ENCODE data around the gene QRICH1. TPM values are rescaled to one million over a fixed set of nuclear protein-coding genes. Genes with fewer than 3 reads are reported as not detected.

QRICH1 gene
- total and polyA plus RNA-seq, 2 of the 13 experiments (the other 11 are each of a cell fraction or from before 2014, with no cell fraction given): 52.6 to 102 TPM

DNA sequence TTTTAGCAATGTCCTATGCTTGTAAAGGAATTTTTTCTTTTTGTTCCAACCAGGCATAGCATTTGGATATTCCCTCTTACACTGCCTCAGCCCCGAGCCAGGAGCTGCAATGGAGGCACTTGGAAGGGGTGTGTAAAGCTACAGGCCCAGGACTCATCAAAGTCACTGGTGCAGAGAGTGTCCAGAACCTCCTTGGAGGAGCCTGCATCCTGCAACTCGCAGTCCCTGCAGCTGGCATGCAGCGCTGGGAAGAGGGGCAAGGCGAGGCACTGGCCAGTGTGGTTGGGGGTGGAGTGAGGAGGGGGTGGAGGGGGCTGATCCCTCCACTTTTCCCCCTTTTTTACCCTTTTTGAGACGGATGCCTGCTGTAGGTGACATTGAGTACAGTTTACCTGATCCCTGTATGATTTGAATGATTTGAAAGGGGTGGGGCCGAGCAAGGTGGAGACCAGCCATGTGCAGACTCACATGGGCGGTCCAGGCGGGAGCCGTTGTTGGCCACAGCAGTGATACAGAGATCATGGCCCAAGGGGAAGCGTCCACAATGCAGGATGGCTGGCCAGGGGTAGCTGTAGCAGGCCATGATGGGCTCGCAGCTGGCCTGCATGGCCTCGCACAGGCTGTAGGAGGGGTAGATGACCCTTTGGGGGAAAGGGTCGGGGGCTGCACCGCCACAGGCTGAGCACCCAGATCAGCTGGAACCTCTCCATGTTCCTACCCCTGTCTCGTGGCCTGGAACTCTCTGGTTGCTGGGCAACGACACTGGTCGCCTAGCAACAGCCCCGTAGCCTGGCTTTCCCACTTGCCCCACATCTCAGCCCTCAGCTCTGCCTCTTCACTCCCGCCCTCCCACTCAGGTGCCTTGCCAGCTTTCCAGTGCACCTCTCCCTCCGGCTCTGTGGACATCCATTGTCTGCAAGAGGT lies 95.9 kb downstream of the QRICH1 start:
- Histone ChIP-seq H3K4me2 (ENCODE audit: low read depth, low read length) (peak overlapping the region; percentile 59), H2AFZ (ENCODE audit: low read length) (no peak overlapping the region), H3K36me3 (replicated peaks in 1 of 2; ENCODE audit: control insufficient read depth in 1 of 2, insufficient read depth in 2 of 2, low read length in 2 of 2) (no peaks in the 10 kb centered on the region), H3K79me2 (ENCODE audit: insufficient read depth, low read length) (no peaks in the 10 kb centered on the region), H3K4me3 (replicated peaks in 1 of 3; ENCODE audit: insufficient read depth in 1 of 3, low read depth in 2 of 3, low read length in 3 of 3) (peak overlapping the region in 1 of 3 experiments; percentile 22; a peak in 1 of 6 replicates), H3K27ac (ENCODE audit: extremely low read length, insufficient read depth, low read length) (no peak overlapping the region), H3K9me3 (ENCODE audit: low read length) (no peaks in the 10 kb centered on the region), H4K20me1 (ENCODE audit: insufficient read depth, low read length) (no peaks in the 10 kb centered on the region), H3K27me3 (ENCODE audit: control insufficient read depth in 1 of 2, insufficient read depth in 2 of 2, low read length in 2 of 2) (no peaks in the 10 kb centered on the region), H3K4me1 (ENCODE audit: insufficient read depth, low read length) (peaks cover 61% of the 10 kb centered on the region), H3K9ac (ENCODE audit: insufficient read depth, low read depth, low read length) (no peak overlapping the region)
- DNase-seq (ENCODE audit: low spot score) (no peak), FAIRE-seq (no peak), ATAC-seq (peak; percentile 13)
- WGBS (ENCODE audit: low lambda C conversion rate): 32% methylated on average over 13 of the region's 20 CpGs
- in situ Hi-C loops (cut with HindIII; ENCODE audit: extremely low pct_ligation_motif_present, low pct_unique_long_range_greater_than_20kb) (no loop called here), intact Hi-C loops (cut with micrococcal nuclease; ENCODE audit: unreplicated experiment) (no loop called here)
- no peak for TF ChIP-seq MZF1 (CRISPR knock-in tag; IDR thresholded peaks at IDR 0.05; ENCODE audit: borderline replicate concordance)
- TF ChIP-seq YEATS4 (CRISPR knock-in tag; IDR thresholded peaks at IDR 0.05; ENCODE audit: borderline replicate concordance): no peak
- TF ChIP-seq MXI1 (IDR thresholded peaks at IDR 0.05; ENCODE audit: borderline replicate concordance, low read depth, low read length): peak; percentile 12; the same call in 1 of the 3 replicates
- TF ChIP-seq ZNF235 (CRISPR knock-in tag; IDR thresholded peaks at IDR 0.05; ENCODE audit: borderline replicate concordance): 0 out of 2 replicates have a peak, but pooled peaks have one; percentile 32
- TF ChIP-seq RFX1 (IDR thresholded peaks at IDR 0.05): peak; percentile 71; the same call in 1 of the 2 replicates
- peak; percentile 40; the same call in 1 of the 2 replicates for TF ChIP-seq ZNF225 (CRISPR knock-in tag; IDR thresholded peaks at IDR 0.05)
- no peak for TF ChIP-seq RNF2 (conservative IDR thresholded peaks at IDR 0.05; ENCODE audit: low read depth)
- TF ChIP-seq SAP130 (CRISPR knock-in tag; IDR thresholded peaks at IDR 0.05; ENCODE audit: low read depth): 0 out of 2 replicates have a peak, but pooled peaks have one; percentile 5
- no peak for TF ChIP-seq CC2D1A (CRISPR knock-in tag; IDR thresholded peaks at IDR 0.05)
- peak; percentile 63 for TF ChIP-seq RFX3 (CRISPR knock-in tag; IDR thresholded peaks at IDR 0.05)
- CTCF ChIA-PET (ENCODE audit: low intra/inter-chr PET ratio, low total read pairs): no interaction called here
- no TSS peak for BruUV-seq (replicated peaks)
- POLR2A ChIA-PET: interaction anchor here (0.9 to 2.9 kb wide), 4 partner anchors 9 to 135 kb away, joined by 3 to 26 read pairs (median 6); partner anchors contain the start of genes IMPDH2, LAMB2, NDUFAF3 and WDR6

Data from HepG2 (cell line).